Dedifferentiated amniotic fluid mesenchymal stem cell (primary cell): ENCODE measurements around the gene KREMEN2.
A peak's percentile ranks its signal among the peaks of the same experiment; 100 is the strongest.

ENCODE experiments used
- DNase-seq: peaks from one replicate; pipeline ENCODE4 v3.0.0-alpha.2; 2016; ENCODE audit errors: extremely low spot score

The KREMEN2 gene

DNA sequence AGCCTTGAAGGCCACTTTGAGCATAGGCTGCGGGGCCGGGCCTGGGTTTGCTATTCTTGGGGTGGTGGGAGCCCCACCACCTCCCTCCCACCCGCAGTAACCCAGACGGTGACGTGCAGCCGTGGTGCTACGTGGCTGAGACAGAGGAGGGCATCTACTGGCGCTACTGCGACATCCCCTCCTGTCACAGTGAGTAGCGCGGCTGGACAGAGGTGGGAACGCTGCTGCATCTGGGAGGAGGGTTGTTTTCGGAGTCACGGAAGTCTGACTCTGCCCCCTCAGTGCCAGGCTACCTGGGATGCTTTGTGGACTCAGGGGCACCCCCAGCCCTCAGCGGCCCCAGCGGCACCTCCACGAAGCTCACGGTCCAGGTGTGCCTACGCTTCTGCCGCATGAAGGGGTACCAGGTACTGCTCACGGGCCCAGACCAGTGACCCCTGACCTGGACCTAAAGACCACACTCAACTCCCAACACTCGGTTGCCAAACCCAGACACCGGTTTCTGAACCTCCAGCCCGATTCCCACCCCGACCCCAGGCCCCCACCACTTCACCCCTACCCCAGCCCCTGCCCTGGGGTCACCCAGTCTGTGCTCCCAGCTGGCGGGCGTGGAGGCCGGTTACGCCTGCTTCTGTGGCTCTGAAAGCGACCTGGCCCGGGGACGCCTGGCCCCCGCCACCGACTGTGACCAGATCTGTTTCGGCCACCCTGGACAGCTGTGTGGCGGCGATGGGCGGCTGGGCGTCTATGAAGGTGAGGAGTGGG is 2.1 kb downstream of the KREMEN2 start:
- no peak for DNase-seq

DNA sequence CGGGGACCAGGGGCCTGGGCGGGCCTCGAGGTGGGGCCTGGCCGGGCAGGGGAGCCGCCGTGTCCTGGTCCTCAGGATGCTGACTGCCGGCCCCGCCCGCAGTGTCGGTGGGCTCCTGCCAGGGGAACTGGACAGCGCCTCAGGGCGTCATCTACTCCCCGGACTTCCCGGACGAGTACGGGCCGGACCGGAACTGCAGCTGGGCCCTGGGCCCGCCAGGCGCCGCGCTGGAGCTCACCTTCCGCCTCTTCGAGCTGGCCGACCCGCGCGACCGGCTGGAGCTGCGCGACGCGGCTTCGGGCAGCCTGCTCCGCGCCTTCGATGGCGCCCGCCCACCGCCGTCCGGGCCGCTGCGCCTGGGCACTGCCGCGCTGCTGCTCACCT is 2.7 kb downstream of the KREMEN2 start:
- no peak for DNase-seq

GRCh38 chr16:2967211-2967631 is 3.1 kb downstream of the KREMEN2 start:
- no peak for DNase-seq

DNA sequence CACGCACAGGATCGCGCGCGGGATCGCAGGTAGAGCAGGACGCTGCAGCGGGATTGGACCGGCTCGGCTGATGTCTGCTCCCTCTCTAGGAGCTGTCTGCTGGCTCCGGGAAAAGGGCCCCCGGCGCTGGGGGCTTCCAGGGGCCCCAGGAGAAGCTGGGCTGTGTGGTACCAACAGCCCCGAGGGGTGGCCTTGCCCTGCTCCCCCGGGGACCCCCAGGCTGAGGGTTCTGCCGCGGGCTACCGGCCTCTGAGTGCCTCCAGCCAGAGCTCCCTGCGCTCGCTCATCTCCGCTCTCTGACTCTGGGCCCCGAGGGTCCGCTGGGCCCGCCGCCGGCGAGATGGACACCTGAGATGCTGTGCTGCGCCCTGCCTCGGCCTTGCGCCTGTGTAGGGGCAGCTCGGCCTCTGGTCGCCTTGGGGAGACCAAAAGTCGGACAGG is 3.7 kb downstream of the KREMEN2 start:
- no peak for DNase-seq

DNA sequence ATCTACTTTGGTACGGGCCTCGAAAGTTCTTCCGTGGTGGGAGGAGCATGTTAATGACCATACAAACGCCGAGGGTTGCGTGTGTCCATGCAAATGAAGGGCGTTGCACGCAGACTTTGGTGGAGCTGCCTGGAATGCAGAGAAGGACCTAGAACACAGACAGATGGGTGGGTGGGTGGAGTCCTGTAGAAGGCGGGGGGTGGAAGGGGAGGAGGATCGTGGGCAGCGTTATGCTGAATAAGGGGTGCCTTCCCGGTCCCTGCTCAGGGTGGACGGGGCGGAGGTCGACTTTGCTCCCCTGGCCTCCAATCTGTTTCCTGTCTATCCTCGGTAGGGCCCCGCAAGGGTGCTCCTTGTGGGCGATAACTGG is 4.3 kb downstream of the KREMEN2 start:
- no peak for DNase-seq

DNA sequence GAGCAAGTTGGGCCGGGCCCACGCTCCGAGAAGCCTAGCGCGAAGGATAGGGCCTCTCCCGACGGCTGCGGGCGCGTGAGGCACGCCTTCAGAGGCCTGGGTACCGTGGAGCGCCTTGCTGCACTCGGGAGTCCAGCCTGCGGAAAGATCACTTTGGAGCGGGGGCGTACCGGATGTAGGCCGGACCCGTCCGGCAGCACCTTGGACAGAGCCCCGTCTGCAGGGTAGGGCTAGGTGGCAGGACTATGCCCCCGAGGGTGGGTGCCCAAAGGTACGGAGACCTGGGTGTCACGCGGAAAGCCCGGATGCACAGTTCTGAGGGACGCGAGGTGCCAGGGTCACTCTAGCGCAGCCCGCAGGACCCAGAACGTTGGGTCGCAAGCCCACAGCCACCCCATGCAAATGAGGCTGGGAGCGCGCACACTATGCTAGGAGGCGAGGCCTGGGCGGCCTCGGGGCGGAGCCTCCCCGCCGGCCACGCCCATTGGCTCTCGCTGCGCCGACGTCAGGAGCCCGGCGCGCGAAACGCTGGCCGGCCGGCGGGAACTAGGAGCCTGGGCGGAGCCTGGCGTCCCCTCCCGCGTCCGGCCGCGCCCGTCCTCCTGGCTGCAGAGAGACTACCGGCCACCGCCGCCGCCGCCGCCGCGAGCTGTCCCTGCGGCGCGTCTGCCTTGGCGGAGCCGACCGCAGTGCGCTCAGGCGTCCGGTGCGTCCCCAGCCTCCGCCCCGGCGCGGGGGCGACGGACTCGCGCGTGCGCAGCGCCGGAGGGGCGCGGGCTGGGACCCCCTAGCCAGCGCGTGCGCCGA is 4.9 kb downstream of the KREMEN2 start, which contains the start of gene PAQR4:
TSS of gene PAQR4 (plus strand) at position 611 of the 807 bp plus-strand sequence. CDS start 327 bp downstream, outside the sequence.
- peak; percentile 47 for DNase-seq

DNA sequence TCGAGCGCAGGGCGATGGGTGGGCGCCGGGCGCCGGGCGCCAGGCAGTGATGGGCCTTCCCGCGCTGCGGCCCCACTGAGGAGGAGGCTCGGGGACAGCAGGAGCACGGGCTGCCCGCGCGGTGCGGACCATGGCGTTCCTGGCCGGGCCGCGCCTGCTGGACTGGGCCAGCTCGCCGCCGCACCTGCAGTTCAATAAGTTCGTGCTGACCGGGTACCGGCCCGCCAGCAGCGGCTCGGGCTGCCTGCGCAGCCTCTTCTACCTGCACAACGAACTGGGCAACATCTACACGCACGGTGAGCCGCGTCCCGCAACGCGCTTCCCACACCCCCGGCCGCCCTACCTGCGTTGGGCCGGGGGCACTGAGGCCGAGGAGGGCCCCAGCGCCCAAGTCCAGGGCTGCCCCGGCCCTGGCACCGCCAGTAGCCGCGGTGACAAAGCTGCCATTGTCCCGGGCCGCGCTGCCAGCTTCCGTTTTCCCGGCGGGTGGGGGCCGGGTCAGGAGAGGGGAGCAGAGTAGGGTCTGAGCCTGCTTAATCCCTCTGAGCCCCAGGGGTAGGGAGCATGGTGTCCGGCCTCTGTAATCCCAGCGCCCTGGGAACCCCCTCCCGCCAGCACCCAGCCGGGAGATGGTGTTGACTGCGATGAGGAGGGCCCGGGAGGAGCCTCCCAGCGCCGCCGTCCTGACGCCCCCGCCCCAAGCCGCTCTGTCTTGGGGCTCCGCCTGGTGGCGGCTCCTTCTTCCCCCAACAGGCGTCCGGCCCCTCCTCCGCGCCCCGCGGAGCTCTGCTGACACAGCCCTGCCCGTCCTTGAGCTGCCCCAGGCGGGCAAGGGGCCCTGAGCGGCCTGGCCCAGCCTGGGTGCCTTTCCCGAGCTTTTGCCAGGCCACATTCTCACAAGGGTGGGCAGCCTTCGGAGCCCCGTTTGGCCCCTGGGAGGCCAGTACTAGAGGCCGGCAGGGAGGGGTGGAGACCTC is 5.8 kb downstream of the KREMEN2 start:
- no peak for DNase-seq

- DNase-seq, result no peak
Measured at GRCh38 chr16:2970563-2970962, 6.5 kb downstream of the KREMEN2 start.

DNA sequence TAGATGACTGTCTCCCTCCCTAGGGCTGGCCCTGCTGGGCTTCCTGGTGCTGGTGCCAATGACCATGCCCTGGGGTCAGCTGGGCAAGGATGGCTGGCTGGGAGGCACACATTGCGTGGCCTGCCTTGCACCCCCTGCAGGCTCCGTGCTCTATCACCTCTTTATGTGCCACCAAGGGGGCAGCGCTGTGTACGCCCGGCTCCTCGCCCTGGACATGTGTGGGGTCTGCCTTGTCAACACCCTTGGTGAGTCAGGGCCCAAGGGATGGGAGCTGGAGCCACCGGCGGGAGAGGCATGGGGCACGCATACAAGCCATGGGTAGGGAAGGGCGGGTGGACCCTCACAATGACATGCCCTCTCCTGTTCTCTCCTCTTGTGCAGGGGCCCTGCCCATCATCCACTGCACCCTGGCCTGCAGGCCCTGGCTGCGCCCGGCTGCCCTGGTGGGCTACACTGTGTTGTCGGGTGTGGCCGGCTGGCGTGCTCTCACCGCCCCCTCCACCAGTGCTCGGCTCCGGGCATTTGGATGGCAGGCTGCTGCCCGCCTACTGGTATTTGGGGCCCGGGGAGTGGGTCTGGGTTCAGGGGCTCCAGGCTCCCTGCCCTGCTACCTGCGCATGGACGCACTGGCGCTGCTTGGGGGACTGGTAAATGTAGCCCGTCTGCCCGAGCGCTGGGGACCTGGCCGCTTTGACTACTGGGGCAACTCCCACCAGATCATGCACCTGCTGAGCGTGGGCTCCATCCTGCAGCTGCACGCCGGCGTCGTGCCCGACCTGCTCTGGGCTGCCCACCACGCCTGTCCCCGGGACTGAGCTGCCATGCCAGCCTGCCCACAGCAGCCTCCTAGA is 7.3 kb downstream of the KREMEN2 start:
- no peak for DNase-seq

GRCh38 chr16:2971985-2972784 is 8.1 kb downstream of the KREMEN2 start:
- no peak for DNase-seq

DNA sequence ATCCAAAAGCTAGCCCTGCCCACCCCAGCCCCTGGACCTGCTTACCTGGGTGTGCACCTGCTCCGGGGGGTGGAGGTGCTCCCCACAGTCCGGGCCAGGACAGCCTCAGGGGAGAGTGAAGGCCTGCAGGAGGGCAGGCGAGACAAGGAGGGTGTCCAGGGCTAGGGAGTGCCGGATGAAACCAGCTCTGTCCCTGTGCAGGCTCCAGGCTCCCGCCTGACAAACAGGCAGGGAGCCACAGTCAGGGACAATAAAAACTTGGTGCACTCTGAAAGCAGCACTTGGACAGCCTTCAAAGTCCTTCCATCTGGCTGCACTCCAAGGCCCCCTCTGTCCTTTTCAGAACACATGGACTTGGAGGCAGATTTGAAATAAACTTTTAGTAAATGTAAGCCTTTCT is 9.0 kb downstream of the KREMEN2 start:
- no peak for DNase-seq

- DNase-seq, result no peak
Measured at GRCh38 chr16:2973605-2974318, 9.7 kb downstream of the KREMEN2 start.

DNA sequence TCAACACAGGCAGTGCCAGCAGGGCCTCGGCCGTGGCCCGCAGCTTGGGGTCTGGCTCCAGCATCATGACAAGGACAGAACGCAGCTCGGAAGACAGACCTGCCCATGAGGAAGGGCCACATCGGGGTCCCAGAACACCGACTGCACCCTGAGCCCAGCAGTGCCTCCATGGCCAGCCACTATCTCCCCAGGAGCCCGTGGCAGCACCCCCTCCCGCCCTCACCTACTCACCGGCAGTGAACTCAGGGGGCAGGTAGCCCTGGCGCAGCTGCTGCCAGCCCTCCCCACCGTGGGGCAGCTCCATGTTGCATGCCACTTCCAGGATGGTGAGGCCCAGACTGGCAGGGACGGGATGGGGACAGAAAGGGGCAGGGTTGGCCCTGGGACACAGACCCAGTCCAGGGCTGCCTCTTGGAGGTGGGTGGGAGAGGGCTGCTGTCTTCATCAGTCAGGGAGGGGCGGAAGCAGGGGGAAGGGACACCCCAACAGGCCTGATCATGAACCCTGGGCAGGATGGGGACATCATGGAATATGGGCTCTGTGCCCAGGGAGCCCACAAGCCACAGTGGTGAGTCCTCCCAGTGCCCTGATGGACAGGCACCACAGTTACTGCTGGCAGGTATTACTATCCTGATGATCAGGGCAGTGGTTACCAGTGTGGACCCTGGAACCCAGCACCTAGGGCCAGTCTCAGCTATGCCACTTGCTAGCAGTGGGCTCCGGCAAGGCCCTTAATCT is 10.4 kb downstream of the KREMEN2 start:
- no peak for DNase-seq

- DNase-seq, result no peak
Measured at GRCh38 chr16:2975161-2975795, 11.2 kb downstream of the KREMEN2 start.

GRCh38 chr16:2976201-2976600 is 12.1 kb downstream of the KREMEN2 start:
- no peak for DNase-seq

GRCh38 chr16:2976673-2977072 is 12.6 kb downstream of the KREMEN2 start:
- no peak for DNase-seq

- DNase-seq, result no peak
Measured at GRCh38 chr16:2977440-2977839, 13.4 kb downstream of the KREMEN2 start.

GRCh38 chr16:2979669-2980226 is 15.7 kb downstream of the KREMEN2 start:
- no peak for DNase-seq
